RPMI8226 (cell line): ENCODE measurements around the gene CTNNBL1.

Source experiments
- DNase-seq: peaks from one replicate; pipeline ENCODE4 v3.0.0-alpha.2; 2015

The CTNNBL1 gene

DNA sequence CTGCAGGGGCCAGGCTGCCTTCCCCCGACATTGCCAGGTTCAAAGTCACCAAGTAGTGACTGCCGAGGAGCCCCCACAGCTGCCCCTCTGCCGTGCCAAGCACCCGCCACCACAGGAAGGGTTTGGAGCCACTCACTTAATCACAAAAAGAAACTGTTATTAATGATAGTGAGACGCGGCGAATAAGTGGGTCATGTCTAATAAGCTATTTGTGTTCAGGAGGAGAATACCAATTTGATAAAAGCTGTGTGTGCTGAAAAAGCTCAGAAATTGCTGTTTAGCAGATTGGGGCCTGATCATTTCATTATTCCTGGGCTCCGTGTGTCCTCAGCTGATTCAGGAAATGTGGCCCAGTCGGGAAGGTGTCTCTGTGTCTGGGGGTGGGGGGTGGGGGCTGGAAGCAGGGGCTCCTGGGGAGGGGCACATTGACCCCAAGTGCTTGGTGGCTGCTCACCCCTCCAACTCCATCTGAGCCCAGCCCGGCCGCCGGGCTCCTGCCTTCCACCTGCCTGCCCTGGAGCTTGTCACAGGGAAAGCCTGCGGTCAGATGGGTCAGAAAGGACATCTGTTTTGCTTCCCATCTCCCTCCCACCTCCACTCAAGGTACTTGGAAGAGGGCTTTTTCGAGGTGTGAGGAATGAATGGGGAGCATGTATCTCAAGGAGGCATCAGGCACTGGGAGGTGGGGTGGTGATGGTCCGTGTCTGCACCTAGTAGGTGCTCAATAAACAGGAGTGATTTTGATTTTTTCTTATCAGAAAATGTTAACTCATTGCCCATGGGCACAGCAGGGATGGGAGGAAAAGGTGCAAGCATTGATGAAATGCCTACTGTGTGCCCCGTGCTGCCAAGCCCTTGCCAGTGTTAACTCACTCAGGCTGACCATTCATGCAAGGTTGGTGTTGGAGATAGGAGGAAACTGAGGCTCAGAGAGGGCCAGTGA, 212.1 kb downstream of the CTNNBL1 start:
- DNase-seq: no peak

DNA sequence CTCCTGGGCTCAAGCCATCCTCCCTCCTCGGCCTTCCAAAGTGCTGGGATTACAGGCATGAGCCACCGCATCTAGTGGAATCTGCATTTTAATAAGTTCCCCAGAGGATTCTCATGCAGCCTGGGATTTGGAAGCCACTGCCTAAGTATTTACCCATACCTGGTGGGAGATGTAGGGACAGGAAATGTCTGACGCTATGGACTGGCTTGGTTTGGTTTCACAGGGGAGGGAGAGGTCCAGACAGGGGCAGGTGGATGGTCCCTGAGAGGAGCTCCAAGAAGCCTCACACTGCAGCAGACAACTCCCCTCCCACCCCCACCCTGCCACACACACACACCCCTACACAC, 213.5 kb downstream of the CTNNBL1 start:
- DNase-seq: no peak

DNA sequence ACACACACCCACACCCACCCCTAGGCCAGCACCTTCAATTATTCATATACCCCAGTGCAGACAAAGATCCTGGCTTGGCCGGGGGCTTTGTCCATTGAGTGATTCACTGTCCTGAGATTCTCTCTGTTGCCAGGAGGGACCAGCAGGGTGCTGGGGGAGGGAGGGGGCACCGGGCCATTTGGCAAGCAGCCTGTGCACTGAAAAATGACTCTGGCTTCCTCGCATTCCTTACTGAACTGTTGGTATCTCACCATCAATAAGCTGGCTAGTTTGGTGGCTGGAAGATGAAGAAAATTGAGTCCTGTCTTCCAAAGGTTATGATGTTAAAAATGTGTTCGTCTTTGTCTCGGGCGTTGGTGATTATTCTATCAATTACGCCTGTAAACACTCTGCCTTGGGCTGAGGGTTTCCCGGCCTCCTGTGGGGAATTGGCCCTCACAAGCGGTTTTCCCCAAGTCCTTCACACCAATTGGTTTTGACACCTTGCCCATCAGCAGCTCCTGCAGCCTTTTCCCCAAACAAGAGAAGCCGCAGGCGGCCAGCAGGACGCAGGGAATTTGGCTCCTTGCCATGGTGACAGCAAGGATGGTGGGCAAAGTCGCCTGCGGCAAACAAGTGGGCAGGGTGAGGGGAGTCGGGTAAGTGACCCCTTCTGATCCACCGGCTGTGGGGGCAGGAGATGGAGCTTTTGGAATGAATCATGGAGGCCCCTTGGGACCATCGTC, 214.0 kb downstream of the CTNNBL1 start:
- no peak for DNase-seq

DNA sequence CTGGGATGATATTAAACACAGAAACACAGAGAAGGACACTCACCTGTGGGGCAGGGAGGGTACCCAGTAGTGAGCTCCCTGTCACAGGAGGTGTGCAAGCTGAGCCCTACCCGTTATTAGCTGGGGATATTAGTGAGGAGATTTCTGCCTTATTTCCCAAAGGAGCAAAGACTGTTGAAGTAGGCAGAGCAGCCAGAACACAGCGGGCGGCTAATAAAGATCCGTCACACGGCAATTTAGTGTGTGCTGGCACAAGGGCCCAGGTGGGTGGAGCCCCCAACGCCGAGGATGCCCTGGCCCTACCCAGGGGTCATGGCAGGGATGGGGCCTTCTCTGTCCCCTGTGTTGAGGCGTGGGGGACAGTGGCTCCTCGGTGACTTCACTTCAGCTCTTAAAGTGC, 217.4 kb downstream of the CTNNBL1 start:
- no peak for DNase-seq

DNA sequence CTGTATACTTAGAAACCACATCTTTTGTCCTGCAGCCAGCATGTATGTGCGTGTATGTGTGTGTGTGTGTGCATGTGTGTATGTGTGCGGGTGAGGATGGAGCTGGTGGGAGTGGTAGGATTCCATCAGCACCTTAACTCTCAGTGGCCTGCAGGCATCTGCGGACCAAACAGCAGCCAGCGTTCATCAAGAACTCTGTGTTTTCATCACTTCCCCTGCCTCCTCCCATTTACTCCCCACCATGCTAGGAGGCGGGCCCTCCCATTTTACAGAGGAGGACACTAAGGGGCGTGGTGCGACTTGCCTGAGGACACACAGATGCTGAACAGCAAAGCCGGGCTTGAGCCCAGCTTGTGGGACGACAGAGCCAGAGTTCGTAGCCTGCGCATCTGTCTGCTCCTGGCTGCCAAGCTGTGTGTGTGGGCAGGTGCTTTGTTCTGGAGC, 218.0 kb downstream of the CTNNBL1 start:
- peak; percentile 59 for DNase-seq

DNA sequence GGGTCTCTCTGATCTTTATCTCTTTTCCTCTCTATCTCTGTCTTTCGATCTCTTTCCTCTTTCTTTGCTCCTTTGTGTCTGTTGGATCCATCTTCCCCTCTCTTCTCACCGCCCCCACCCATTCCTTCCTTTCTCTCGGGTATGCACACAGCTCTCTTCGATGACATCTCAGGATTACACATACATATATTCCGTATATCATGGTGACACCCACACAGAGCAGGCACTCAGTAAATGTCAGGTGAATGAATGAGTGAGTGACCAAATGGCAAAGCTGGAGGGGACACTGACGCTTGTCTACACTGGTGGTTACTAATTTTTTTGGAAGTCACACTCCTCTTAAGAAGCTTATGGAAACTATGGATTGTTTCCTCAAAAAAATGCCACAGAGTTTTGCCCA, 219.0 kb downstream of the CTNNBL1 start:
- DNase-seq: no peak

DNA sequence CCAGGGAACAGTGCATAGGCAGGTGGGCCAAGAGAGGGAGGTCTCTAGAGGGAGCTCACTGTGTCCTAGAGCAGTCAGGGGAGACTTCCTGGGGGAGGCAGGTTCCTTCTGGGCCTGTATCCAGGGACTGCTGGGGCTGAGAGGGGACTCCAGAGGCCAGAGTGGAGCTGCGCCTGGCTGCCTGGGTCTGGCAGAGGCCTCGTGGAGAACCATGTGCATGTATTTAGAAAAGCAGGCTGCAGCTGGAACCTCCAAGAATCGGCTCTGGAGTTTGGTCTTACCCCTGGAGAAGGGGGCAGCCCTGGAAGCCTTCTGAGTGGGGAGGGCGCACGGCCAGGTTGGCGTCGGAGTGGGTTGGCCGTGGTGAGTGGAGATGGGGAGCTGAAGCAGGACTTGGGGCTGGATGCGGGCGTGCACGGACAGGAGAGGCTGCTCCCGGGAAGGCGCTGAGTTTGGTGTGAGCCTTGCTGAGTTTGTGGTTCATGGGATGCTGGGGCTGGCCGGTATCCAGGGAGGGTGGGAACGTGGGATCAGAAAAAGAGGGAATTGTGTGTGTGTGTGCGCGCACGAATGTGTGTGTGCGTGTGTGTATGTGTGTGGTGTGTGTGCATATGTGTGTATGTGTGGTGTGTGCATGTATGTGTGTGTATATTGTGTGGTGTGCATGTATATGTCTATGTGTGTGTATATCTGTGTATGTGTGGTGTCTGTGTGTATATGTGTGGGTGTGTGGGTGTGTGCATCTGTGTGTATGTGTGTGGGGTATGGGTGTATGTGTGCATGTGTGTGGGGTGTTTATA, 219.9 kb downstream of the CTNNBL1 start:
- no peak for DNase-seq

DNA sequence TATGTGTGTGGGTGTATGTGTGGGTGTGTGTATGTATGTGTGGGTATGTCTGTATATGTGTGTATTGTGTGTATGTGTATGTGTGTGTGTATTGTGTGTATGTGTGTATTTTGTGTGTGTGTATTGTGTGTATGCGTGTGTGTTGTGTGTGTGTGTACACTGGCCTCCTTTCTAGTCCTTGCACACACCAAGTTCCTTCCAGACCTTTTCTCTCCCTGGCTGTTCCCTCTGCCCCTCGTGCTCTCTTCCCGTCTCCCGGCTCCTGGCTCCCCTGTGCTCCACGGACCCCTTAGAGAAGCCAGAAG, 220.5 kb downstream of the CTNNBL1 start:
- DNase-seq: no peak

DNA sequence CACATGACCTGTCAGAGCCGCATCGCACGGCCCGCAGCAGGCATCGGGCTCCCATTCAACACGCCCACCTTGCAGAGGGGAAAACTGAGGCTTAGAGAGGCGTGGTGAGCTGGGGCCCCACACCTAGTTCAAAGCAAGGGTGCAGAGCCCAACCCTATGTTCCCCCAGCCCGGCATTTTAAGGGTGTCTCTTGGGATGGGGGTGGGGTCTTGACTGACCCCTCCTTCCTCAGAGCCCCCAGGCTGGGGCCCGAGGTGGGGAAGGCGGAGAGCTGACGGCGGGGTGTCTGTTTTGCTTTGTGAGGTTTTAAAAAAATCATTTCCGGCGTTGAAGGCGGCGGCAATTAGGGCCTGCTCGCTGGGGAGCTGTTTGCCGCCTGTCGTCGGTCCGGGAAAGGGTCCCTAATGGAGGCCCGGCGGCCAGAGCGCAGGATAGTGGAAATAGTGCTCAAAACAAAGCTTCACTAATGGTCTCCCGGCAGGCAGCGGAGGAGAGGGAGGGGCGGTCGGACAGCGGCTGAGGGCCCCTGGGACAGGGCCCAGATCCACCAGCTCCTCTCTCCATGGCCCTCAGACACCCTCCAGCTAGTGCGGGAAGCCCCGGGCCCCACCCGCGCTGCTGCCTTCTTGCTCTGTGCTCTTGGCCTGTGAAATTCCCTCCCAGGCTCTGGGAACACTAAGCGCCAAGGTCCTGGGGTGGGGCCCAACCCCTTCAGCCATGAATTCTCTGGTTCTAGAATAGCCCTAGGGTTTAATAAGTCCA, 221.0 kb downstream of the CTNNBL1 start:
- no peak for DNase-seq

DNA sequence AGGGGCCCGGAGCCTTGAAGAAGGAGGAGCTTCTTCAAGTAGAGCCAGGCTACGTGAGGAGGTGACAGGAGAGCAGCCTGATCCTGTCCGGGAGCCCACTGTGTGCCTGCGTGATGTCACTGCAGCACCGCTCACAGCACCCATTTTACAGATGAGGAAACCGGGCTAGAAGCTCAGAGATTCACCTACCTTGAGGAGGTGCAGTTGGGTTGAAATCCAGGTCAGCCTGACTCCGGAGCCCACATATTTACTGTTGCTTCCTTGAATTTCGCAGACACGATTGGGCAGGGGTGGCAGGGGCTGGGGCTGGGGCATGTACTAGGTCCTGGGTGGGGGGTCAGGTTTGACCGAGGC, 221.6 kb downstream of the CTNNBL1 start:
- DNase-seq: no peak

DNA sequence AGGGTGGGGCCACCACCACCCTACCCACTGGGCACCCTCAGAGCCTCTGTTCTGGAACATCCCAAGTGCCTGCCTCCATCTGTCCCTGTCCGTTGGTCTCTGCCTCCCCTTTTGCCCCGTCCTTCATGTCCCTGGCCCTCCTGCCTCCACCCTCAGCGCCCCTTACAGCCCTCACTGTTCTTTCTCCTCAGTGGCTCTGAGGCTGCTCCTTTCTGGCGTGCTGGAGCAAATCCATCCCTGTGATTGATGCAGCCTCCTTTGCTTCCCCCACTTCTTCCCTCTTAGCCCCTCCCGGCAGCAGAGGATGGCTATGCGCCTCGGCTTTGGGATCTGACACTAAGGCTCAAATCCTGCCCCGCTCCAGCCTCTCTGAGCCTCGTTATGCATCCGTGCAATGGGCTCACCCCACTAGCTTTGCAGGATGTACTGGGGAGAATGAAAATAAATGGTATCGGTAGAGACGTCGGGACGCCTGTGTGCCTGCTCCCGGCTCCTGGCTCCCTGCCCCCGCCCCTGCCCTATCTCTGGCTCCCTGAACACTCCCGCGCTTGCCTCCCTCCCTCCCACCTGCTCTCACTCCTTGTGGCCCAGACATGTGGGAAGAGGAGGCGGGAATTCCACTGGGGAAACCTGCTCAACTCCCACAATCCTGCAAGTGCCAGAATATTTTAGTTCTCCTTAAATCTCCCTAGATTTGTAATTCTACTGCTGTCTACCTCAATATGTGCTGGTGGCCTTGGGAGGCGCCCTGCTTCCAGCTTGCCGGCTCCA, 222.2 kb downstream of the CTNNBL1 start:
- DNase-seq: no peak

DNA sequence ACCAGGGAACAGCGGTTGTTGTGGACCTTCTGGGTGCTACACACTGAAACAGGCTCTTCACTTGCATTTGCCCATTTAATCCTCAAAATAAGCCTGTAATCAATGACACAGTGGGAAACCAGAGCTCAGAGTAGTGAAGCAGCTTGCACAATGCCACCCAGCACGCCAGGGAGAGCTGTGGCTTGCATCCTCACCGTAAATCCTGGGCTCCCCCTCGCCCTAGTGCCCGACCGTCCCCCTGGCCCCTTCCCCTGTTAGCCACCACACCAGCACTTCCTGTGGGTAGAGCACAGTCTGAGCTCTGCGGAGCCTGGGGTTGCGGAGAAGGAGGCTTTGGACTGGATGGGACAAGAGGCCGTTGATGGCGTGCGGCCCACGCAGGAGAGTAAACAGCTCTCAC, 223.6 kb downstream of the CTNNBL1 start:
- no peak for DNase-seq

DNA sequence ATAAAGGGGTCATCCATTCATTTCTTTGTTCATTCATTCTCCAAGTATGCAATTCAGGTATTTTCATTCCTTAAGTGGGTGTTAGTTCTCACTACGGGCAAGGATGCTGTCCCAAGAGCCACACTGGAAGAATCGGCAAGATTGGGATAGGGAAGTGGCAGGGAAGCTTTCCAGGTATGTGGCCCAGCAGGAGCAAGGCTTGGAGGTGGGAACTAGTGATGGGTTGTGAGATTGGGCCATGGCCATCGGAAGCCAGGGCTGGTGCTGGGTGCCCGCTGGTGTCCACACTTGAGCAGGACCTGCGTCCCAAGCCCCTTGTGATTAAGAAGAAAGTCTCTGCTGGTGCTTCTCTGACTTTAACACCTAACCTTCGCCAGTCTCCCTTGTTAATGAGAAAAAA, 224.2 kb downstream of the CTNNBL1 start:
- no peak for DNase-seq

DNA sequence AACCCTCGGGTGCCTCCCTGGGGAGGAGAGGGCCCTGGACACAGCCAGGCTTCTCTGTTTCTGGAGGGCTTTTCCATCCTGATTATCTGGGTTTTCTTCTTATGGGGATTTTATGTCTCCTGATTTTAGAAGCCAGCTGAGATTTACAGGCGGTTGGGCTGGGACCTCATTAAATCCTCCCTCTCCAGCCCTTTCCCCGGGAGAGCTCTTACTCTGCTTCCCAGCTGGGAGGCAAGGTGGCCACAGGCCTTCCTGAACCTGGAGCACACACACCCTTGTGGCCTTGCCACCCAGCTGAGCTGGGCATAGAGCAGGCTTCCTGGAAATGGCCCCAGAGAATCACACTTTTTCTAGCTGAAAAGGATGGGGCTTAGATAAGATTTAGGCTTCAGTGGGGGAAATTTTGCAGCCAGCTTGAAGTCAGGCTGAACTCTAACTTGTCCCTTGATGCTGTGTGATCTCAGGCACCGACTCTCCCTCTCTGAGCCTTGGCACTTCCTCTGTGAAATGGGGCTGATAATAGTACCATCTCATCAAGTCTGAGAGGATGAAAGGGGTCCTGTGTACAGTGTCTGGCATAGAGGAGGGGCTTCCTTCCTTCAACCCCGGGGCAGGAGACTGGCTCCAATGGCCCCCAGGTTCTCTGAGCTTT, 225.7 kb downstream of the CTNNBL1 start:
- DNase-seq: no peak

DNA sequence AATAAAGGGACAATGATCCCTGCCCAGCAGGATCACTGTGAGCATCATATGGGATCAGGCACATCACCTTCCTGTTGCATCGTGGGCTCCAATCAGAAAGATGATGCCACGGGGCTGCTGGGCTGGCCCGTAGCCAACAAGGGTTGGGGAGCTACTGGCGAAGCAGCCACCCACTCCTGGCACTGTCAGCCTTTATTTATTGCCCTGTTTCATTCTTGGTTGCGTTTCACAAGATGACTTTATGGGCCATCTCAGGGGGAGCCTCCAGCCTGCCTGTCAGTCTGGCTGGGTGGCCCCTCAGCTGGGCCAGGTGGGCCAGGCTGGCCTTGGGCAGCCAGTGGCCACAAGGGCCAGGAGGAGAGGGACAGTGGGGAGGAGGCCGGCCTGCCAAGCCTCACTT, 226.4 kb downstream of the CTNNBL1 start:
- DNase-seq: peak; percentile 38

DNA sequence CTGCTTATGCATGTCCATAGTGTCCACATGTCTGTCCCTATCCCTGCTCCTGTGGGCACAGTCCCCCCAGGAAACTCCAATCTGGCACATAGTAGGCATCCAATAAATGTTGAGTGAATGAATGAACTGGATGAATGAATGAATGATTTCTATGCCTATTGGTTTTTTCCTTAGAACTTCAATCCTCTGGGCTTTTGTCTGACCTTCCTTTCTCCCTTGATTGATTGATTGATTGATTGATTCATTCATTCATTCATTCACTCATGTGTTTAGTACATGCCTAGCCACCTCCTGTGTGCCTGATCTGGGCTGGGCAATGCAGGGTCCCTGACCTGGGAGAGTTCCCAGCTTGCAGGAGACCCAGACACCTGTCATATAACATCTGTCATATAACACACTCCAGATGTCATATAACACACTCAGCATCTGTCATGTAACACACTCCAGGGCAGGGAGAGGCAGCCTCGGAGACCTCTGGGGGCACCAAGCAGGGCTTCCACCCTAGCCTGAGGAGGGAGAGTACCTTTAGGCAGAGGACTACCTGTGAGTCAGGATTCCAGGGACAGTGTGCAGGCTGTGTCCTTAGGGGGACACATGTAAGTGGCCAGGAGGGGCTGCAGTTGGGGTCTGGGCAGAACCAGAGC, 227.0 kb downstream of the CTNNBL1 start:
- DNase-seq: no peak

DNA sequence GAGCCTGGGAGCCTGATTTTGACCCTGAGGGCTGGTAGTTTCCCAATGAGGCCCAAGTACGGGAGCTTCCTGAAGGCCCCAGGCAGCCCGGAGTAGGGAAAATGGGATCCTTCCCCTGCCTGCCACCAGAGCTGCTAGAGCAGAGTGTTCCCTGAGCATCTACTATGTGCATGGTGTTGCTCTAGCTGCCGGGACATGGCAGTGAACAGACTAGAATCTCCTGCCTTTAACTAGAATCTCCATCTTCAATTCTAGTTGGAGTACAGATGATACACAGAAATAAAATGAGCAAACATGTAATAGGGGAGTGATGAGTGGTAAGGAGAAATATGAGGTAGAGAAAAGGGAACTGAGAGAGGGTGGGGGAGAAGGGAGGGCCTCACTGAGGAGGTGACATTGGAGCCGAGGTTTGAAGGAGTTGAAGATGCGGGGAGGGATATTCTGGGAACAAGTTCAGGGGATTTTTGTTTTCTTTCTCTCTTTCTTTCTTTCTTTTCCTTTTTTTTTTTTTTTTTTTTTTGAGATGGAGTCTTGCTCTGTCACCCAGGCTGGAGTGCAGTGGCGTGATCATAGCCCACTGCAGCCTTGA, 227.6 kb downstream of the CTNNBL1 start:
- peak; percentile 34 for DNase-seq
